T-helper 2 cell (primary cell): ENCODE measurements around the gene MELTF.

Experiments used
- DNase-seq, 5 experiments: peaks; one replicate each; pipeline versions ENCODE4 v3.0.0 to v3.0.0-alpha.2; 2012 to 2022

The MELTF gene

DNA sequence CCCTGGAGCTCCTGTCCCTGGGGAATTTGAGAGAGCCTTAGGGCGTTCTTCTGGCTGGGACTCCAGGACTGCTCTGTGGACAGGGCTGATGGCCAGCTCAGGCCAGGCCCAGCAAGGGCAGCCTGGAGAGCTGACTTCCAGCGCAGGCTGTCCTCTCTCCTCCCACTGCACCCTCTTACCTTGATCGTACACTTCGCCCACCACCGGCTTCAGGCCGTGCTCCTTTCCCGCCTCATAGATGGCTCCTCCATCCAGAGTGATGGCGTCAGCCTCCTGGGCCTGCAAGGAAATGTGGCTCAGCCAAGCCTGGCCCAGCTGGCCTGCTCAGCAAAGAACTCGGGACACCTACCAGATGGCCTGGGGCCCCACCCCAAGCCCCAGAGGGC is 3.1 kb downstream of the MELTF start:
- no peak for DNase-seq

GRCh38 chr3:197025736-197026480 is 3.7 kb downstream of the MELTF start:
- DNase-seq: no peak

DNA sequence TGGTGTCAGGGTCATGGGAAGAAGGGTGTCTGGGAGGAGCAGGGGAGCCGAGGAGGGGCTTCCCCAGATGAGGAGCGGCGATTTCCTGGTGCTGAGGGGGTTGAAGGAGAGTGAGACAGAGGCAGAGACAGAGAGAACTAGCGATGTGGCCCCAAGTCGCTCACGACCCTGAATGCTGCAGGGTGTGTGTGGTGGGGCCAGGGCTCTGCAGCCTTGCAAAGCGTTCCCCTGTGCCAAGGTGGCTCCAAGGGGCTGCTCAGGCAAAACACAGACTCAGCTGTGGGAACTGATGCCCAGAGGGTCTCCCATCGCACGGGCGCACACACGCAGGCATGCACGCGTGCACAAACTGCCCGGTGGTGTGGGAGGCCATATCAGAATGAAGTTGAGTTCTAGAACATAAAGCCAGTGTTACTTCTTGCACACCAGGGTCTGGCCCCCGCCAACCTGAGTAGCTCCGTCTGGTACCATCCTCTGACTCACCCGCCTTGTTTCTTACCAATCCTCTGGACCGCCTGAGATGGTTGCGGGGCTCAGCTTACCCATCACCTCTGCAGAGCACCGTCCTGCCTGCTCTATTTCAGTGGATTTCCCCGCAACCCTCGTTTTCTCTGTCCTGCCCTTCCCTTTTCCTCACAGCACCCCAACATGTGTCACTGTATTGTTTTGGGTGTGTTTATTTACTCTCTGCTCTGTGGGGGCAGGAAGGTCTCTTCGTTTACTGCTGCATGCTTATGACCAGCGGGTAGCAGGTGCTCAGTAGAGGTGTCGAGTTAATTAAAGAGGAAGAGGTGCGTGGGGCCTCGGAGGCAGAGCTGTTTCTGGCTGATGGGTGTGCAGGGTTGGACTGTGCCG is 4.5 kb downstream of the MELTF start:
- DNase-seq: no peak

DNA sequence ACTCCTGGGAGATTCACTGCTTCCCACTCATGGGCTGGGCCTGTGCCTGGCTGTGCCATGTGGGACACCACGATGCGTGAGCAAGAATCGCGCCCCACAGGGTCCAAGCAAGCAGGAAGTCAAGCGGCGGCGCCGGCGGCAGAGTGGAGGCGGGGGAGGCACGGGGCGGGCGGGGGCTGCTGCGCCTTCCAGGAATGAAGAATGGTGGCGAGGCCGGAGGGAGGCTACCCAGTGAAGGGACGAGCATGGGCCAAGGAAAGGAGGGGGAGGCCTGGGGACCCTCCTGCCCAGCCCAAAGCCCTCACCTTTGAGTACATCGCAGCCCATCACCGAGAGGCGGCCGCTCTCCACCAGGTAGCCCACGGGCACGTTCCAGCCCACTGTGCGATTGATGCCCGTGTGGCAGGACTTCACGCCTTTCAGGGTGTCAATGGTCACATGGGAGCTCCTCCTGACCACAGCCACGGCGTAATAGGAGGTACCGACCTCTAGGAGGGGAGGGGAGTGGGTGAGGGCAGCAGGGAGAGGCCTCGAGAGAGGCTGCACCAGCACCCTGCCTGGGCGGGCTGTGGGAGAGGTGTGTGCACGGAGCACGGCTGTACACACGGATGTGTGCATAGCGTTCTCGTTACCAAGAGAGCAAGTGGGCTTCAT is 5.5 kb downstream of the MELTF start:
- DNase-seq: no peak

- DNase-seq: peak in 1 of 5 experiments; percentile 13
Observed at GRCh38 chr3:197023241-197023997, 6.2 kb downstream of the MELTF start.

DNA sequence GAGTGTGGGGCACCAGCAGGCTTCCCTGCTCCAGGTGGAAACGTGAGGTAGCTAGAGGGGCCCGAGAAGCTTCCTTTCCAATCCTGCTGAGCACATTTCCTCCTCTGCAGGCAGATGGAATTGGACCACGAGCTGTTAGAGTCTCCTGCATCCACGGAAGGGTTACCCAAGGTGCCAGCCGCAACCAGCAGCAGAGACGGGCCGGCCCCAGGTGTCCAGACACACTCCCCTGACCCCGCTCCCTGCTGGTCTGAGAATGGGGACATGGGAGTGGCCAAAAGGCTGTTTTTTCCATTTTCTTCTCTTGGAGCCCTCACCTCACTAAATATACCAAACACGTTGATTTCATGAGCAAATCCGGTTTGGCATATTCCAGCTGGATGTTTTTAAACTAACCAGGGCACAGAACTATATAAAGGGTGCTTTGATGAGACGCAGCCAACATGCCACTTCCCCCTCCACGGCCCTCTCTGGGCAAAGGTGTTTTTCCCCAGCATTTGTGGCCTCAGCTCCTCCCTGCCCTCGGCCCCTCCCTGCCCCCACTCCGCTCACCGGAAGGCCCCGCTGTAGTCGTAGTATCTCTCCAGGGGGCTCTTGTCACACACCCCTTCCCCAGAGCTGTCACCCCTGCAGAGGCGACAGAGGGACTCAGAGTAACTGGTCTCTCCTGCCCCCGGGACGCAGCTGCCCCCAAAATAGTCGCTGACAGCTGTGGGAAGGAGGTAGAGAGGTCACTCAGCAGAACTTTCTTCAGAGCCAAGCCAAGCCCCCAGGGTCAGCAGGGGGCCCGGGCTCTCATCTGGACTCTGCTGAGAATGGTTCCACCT is 7.0 kb downstream of the MELTF start:
- DNase-seq: no peak

- no peak for DNase-seq
Observed at GRCh38 chr3:197021729-197022404, 7.8 kb downstream of the MELTF start.

GRCh38 chr3:197021231-197021630 is 8.4 kb downstream of the MELTF start:
- DNase-seq: no peak

DNA sequence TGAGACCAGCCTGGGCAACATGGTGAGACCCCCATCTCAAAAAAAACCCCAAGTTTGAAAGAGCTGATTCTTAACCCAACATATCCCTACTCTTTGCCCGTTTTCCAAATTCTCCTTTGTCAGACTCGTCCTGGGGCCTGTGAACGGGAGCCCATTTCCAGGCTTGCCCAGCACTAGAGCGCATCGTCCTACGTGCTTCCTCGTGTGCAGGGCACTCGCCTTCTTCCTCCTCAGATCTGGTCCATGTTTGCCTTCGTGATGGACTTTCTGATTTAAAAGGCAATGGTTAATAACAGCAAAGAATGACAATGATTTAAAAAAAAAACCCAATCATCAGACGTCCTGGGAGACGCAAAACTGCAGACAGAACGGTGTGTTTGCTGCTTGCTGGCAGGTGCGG is 10.1 kb downstream of the MELTF start:
- DNase-seq: no peak

GRCh38 chr3:197019021-197019420 is 10.6 kb downstream of the MELTF start:
- no peak for DNase-seq

DNA sequence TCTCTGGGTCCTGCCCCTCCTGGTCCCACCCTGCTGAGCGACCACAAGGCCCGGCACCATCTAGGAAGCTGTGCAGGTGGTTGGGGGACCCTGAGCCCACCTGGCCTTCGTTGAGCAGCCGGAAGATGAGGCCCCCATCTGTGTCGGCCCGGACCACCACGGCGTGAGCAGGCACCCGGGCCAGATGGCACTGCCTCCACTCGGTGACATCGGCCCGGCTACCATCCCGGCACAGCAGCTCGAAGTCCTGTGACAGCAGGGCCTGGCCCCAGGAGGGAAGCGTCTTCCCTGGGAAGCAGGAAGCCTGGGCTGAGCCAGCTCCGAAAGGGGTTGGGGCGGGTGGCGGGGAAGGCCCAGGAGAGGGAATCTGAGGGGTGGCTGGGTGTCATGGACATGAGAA is 12.6 kb downstream of the MELTF start:
- DNase-seq: no peak

DNA sequence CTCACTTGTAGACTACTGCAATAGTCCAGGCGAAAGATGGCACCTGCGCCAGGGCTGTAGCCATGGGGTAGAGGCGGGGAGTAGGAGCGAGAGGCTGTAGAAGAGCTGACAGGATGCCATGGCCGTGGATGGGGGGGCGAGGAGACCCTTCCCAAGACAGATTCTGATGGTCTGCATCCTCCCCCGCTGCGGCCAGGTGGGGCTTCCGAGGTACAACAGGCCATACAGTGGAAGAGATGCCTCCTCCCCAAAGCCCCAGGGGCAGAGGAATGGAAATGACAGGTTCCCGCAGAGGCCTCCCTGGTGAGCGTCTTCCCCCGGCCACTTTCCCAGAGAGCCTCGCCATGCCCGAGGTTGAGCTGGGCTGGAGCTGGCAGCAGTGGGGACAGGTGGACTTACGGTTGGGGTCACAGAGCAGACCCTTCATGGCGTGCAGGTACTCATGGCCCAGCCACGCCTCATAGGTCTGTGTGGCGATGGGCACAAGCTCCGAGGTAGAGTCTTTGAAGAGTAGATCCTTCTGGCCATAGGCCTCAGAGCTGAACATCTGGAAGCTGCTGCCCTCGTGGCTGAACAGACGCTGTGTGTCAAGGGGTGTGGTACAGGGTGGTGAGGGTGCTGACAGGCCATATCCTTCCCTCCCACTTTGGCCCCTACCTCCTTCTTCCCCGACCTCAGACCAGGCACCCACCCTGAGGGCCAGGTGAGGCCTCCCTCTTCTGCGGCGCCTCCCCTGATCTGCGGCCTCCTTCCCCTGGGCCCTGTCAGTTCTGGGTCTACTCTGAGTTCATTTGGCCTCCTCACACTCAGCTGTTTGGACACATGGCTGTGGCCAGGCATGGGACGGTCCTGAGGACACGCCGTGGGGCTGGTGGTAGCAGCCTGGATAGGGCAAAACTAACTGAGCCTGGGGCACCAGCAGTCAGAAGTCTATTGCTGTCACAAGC is 13.6 kb downstream of the MELTF start:
- no peak for DNase-seq

DNA sequence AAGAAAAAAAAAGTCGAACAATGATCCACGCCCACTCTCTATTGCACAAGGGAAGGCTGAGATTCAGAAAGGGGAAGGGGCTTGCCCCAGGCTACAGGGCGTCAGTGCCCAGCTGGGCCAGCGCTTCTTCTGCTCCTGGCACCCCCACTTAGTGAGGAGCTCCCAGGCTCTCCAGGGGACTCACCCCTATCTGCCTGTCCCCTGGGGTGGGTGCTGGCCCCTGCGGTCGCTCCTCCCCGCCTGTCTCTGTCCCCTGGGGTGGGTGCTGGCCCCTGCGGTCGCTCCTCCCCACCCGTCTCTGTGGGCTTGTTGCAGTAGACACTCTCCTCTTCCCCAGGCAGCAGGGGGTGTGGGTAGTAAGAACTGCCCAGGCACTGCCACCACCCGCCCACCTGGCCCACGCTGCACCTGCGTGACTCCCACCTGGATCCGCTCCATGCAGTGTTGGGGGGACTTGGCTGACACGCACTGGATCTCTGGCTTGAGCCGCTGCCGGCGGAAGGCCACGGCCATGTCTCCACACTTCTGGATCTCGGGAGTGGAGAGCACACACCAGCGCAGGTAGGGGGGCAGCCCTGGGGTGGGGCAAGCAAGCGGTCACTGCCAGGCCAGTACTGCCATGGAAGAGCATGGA is 14.6 kb downstream of the MELTF start:
- DNase-seq: no peak

GRCh38 chr3:197014024-197014423 is 15.6 kb downstream of the MELTF start:
- no peak for DNase-seq

DNA sequence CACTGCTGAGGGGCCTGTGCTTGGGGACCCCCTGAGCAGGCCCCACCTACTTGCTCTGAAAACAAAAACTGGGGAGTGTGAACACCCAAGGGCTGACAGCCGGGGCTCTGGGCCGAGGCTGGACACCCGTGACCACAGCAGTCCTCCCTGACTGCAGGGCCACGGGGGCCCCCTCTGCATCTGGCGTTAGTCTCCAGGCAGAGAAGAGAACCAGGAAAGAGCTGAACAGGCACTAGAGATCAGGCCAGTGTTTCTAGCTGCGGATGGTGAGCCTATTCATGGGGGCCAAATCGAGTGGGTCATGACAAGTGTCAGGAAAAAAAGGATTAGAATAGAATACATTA is 17.1 kb downstream of the MELTF start:
- DNase-seq: no peak

GRCh38 chr3:197011780-197012539 is 17.7 kb downstream of the MELTF start:
- no peak for DNase-seq

GRCh38 chr3:197010556-197011351 is 18.9 kb downstream of the MELTF start:
- DNase-seq: no peak

GRCh38 chr3:197009532-197010019 is 20.0 kb downstream of the MELTF start:
- DNase-seq: no peak
